C4-2B (cell line): ENCODE results near the gene NCKAP5.

Experiments
- CTCF ChIP-seq: fragments of 450-650 bp; conservative IDR thresholded peaks from 2 replicates; pipeline ENCODE4 v1.5.1; 2017; ENCODE audit warnings: mild to moderate bottlenecking
- ZFX ChIP-seq: fragments of 450-650 bp; IDR thresholded peaks from 2 replicates; pipeline ENCODE4 v1.6.1; 2017

DNA sequence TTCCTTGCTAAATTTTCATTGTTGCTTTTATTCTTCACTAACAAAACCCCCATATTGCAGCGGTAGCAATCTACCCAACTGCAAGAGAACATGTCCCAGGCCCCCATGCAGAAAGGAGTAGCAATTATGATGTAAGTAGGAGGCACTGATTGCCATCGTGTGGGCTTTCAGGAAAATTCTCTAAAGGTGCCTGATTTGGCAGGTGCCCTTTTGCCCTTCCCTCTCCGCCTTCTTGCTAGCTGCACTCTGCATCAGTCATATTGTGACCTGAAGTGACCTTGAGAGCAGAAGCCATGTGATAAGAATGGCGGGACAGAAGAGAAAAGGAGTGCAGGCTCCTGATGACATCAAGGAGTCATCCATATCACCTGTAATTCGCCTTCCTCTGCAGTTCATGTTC is 112.1 kb downstream of the NCKAP5 start:
- TF ChIP-seq CTCF, result no peak
- no peak for TF ChIP-seq ZFX
